ENCODE results near the gene PEX7.
"Not testable (repeated sequence)": the region's sequence is repeated elsewhere in the genome, so short reads cannot be mapped to it uniquely, and the experiment has no call there.

Gene PEX7, protein sequence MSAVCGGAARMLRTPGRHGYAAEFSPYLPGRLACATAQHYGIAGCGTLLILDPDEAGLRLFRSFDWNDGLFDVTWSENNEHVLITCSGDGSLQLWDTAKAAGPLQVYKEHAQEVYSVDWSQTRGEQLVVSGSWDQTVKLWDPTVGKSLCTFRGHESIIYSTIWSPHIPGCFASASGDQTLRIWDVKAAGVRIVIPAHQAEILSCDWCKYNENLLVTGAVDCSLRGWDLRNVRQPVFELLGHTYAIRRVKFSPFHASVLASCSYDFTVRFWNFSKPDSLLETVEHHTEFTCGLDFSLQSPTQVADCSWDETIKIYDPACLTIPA

DNA sequence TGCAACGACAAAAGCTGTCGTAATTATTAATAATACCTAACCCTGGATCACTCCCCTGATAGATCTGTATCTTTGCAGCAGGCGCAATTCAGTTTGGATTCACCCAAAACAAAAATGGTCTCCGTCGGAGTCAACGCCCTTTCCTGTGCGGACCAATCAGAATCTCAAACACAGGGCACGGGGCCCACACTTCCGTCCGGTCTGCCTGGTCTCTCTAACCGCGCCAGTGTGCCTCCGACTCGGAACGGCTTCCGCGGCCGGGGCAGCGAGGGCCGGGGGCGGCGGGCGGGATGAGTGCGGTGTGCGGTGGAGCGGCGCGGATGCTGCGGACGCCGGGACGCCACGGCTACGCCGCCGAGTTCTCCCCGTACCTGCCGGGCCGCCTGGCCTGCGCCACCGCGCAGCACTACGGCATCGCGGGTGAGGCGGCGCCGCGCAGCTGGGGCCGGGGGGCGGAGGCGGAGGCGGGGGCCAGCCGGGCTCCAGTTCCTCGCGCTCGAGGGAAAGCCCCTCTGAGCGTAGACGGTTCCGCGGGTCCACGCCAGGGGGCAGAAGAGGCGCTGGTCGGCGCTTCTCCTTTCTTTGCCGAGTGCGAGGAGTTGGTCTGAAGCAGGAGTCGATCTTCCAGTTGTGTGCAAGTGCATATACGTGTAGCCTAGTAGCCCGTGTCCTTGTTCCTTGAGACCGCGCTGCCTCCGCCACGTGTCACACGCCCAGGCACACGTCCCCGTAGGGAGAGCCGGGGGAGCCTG is at the start of gene PEX7:
Gene PEX7 (plus strand): TSS at position 217 of the 752 bp plus-strand sequence. CDS start 74 bp downstream, at position 291.
- DNase-seq (ENCODE audit: low spot score) = peak; percentile 92

DNA sequence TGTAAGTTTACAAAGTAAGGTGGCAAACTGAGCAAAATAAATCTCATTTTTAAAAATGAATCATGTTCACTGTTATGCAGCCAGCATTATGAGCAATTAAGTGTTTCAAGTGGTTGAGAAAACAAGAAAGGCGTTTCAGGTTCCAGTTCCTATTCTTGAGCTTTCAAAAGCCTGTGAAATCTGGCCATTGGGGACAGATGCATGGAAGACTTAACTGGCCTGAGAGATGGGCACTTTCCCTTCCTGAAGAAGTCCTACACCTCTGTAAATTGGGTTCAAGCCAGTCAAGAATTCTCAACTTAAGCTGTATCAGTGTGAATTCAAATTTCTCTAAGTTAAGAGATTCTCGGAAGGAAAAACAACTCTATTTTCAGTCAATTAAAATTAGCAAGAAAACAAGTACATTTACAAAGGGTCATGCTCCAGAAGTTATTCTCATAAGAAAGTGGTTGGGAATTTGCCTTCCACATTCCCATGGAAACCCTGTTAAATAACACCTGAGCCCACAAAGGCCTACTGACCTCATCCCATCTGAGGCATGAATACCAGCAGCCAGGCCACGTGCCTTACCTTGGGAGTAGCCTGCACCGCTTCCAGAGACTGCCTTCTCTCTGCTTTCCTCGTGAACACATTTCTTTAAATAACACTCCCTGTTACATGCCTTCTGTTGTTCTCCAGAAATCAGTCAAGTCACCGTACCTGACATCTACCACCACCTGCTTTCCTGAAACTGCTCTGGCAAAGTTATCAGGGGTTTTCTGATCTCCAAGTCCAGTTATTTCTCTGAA is 49.5 kb upstream of the PEX7 start:
- DNase-seq (ENCODE audit: low spot score) = no peak

DNA sequence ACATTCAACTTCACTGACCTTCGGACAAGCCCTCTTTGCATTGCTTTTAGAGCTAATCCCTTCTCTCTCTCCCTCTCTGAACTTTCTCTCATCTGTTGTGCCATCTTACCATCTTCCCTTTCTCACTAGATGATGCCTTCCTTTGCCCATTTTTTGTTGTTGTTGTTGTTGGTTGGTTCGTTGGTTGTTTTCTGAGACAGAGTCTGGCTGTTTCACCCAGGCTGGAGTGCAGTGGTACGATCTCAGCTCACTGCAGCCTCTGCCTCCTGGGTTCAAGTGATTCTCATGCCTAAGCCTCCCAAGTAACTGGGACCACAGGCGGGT is 49.0 kb upstream of the PEX7 start:
- DNase-seq (ENCODE audit: low spot score) = no peak

DNA sequence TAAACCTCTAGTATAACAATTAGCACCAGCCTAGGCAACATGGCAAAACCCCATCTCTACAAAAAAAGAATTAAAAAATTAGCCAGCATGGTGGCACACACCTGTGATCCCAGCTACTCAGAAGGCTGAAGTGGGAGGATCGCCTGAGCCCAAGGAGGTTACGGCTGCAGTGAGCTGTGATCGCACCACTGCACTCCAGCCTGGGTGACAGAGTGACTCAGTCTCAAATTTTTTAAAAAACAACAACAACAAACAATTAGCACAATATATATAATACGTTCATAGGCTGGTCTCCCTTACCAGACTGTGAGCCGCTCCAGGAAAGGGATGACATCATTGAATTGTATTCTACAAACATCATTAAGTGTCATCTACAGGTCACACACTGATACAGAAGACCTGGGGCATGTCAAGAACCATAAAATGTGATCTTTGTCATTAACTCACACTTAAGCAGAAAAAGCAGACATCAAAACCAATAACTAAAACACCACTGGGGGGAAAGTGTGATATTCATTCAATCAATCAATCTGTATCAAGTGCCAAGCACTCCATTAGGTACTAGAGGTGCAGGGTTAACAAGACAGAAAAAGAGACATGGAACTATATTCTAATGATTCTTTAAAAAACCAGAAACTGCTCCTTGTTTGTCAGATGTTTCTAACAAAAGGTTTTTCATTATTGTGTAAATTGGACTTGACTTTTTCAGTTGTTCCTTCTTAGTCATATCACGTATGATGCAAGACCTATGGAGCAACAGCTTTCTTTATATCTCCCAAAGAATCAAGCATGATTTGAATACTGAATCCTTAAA is 48.0 kb upstream of the PEX7 start:
- no peak for DNase-seq (ENCODE audit: low spot score)

DNA sequence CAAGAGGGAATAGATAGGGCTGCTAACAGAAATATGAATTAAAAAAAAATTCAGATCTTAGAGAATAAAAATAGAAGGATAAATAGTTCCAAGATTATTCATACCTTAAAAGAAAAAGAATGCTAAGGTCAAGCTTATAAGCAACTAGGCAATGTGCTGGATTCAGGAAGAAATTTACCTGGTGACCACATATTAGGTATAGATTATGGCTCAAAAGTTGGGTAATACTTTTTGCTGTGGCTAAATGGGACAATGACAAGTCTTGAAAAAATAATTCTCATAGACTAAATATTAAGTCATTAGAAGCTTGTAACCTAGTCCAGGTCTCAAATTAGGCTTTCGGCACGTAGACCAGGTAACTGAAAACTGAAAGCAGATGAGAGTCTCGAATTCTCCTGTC is 47.3 kb upstream of the PEX7 start:
- DNase-seq (ENCODE audit: low spot score) = no peak

DNA sequence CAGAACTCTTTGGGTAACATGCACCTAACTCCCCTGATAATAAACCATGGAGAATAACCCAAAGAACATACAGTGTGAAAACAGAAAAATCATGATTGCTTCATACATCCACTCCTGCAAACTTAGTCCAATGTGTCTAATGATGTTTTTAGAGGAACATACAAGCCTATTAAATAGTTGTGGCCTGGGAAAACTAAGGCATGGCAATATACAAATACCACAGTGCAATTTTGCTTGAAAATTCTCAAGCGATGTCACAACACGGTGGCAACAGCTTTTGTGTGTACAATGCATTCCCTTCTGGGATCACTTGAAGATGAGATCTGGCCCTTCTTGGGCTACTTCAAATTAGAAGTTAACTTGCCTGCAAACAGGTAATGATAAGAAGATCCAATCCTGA is 46.8 kb upstream of the PEX7 start:
- no peak for DNase-seq (ENCODE audit: low spot score)

DNA sequence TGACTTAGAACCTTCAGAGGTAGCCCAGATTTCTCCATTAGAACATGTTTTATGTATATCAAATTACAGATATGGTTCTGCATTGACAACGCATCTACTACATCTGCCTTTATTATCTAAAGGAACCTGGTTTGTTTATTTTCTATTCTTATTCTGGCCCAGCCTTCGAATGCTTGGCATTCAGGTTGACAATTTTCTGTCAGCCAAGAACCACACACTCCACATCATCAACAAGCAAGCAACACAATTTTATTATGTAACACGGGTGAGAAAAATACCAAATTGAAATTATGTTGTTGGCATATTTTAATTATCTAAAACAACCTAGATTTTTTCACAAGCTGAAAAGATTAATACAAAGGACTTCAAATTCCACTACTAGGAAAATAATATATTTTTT is 44.7 kb upstream of the PEX7 start:
- DNase-seq (ENCODE audit: low spot score) = no peak

DNA sequence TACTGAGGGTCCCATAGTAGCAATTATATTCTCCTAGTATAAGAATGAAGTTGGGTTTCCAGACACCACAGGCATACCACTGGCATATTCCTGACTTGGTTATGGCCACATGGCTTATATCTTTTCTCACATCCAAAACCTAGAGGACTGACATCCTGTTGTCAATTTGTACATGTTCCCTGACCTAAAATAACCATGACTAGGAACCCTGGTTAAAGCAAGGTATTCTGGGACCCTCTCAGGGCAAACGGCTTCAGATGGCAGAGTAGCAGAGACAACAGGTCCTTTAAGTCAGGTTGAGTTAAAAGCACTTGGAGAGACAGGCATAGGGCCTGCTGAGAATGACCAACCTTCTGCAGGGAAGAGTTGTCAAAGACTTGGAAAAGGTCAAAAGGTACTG is 42.7 kb upstream of the PEX7 start:
- DNase-seq (ENCODE audit: low spot score) = no peak

DNA sequence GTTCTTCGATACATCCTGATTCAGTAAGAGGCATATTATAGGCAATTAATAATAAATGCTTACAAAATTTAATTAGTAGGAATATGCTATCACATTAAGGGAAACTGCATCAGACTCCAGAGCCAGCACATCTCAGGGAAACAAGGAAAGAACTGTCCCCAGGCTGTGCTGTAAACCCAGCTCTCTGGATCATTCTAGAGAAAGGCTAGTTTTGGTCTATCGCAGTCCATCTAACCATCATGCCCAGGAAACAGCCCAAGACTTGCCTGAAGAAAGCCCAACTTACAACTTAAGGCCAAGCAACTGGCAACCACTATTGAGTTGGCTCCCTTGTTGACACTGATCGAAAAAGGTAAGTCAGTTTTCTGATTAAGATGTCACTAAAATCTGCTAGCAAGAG is 41.4 kb upstream of the PEX7 start:
- DNase-seq (ENCODE audit: low spot score) = no peak

DNA sequence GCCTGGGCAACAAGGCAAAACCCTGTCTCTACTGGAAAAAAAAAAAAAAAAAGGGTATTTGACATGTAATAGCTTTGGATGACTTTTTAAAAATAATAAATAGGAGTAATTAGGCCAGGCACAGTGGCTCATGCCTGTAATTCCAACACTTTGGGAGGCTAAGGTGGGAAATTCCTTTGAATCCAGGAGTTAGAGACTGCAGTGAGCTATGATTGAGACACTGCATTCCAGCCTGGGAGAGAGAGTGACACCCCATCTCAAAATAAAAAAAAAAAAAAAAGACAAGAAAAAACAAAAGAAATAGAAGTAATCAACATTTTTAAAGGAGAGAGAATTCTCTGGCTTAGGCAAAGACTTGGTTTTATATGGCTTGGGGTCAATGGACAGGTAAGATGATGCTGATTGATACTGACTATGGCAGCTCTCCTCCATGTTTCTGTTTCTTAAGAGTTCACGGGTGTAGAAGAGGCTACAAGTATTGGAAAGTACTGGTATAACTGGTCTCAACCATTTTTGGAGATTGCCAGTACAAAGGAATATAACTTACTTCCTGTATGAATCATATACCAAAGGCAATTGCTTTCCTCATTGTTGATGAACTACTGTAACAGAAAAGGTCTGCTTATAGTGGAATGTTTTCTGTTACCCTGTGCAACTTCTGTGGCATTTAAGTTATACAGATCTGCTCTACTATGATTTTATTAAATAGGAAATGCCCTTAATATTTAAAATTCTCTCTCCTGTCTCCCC is 40.2 kb upstream of the PEX7 start:
- no peak for DNase-seq (ENCODE audit: low spot score)

DNA sequence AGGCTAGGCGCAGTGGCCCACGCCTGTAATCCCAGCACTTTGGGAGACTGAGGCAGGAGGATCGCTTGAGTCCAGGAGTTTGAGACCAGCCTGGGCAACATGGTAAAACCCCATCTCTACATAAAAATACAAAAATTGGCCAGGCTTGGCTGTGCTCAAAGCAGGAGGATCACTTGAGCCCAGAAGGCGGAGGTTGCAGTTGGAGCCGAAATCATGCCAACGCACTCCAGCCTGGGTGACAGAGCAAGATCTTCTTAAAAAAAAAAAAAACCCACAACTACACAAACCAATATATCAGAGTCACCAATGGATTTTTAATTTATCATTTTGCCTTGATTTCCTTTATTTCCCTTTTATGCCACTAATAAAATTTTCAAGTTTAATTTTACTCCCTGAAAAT is 39.4 kb upstream of the PEX7 start:
- DNase-seq (ENCODE audit: low spot score) = no peak

DNA sequence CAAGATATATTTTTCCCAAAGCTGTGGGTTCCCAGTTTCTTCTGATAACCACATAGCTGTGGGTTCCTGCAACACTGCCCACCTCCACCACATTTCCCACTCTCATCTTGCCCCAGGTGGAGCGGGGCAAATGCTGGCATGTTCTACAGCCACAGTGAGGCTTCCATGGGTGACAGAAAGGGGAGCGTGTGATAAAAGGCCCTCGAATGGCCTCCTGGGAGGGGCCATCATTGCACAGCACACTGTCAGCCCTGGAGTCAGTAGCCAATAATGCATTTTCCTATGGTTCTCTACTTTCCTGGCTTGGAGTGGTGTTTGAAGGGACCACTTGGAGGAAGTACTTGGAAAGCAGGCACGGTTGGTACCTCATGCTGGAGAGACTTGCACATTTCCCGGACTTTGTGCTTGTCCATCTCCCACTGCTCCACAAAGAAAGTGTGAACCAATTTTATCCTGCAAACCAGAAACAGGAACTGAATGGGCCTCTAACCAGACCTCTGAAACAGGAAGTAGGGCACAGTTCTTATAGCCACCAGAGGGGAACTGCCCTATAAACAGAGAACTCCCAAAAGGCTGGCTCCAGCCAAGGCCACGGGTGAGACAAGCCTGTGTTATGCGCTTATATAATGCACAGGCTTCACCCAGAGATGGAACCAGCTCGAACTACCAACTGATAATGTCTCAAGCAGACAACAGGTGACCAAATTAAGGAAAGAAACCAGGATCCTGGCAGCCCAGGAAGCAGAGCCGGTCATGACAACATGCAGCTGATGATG is 38.7 kb upstream of the PEX7 start:
- no peak for DNase-seq (ENCODE audit: low spot score)

DNA sequence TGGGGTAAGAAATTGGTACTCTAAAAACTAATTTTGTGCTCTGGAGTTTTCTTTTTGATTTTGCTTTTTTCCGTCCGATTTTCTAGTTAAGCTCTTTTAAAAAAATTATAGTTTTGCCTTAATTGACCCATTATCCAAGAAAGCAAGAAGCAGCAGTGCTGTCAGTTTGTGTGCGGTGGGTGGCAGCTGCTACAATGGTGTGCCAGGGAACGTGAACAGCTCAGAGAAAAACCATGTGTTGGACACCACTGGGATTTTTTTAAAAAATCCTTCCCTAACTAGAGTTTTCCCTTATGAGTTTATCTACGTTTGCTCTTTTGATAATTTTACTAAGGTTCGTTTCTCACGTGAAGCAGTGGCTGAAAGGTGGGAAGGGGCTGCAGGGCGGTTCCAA is 38.1 kb upstream of the PEX7 start:
- DNase-seq (ENCODE audit: low spot score) = no peak

DNA sequence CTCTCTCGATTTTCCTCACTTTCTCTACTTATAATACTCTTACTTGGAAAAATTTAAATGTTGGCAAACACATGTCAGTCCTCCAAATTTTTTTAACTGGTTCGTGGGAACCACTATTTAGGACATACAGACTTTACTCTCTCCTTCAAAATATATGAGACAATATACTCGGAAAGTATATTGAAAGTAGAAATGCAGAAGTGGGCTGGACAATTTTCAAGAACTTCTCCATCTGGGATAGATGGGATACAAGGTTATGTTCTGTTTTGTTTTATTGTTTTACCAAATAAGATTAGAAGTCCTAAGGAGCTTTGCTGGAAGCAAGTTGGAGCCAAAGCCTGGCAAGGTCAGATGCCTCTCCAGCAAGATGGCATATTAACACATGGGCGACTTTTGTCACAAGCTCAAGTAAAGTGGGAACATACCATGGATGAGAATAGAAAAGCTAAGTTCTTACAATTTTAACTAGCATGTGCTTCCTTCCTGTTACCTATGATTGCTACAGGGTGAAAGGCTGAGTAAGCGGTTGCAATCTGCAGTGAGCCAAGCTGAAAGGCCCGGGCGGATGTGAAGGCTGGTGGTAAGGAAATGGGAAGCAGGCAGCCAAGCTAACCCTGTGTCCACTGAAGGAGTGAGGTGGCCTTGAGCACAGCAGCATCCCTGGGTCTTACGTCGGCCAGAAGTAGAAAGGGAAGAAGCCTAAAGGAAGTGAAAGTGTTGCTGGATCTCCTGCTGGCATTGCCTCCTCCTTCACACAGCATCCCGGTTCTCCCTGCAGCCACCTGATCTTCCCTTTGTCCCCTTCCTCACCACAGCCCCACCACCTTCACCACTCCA is 37.3 kb upstream of the PEX7 start:
- DNase-seq (ENCODE audit: low spot score) = no peak

DNA sequence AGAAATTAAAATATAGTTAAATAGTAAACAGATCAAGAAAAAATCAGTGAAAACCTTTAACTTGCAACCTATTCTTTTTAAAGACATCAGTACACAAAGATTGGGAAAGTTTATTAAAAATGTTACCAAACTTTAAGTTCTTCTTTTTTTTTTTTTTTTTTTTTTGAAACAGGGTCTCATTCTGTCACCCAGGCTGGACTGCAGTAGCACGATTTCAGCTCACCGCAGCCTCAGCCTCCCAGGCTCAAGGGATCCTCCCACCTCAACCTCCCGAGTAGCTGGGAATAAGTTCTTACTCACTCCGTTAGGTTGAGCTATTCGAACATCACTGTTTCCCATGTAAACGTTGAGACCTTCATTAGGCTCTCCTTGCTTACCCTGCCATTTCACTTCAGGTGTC is 35.7 kb upstream of the PEX7 start:
- no peak for DNase-seq (ENCODE audit: low spot score)

DNA sequence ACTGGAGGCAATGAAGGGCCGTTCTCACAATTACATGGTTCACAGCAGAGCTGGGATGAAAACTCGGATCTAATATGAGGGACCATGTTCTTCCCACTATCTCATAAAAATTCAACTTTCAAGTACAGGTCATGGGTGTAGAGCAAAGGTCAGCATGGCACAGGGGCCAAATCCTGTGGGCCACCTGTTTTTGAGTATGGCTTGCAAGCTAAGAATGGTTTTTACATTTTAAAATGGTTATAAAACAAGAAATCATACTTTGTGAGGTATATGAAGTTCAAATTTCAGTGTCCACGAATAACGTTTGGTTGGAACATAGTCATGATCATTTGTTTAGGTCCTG is 34.7 kb upstream of the PEX7 start:
- no peak for DNase-seq (ENCODE audit: low spot score)

DNA sequence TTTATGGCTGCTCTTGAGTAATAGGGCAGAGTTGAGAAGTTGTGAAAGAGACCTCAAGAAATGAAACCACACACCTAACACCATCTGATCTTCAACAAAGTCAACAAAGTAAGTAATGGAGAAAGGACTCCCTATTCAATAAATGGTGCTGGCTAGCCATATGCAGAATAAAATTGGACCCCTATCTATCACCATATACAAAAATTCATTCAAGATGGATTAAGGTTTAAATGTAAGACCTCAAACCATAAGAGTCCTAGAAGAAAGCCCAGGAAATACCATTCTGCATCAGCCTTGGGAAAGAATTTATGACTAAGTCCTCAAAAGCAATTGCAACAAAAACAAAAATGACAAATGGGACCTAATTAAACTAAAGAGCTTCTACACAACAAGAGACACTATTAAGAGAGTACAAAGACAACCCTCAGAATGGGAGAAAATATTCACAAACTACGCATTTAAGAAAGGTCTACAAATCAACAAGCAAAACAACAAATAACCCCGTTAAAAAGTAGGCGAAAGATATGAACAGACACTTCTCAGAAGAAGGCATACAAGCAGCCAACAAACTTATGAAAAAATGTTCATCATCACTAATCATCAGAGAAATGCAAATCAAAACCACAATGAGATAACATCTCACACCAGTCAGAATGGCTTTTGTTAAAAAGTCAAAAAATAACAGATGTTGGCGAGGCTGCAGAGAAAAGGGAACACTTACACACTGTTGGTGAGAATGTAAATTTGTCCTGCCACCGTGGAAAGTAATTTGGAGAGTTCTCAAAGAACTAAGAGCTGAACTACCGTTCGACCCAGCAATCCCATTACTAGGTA is 34.1 kb upstream of the PEX7 start:
- no peak for DNase-seq (ENCODE audit: low spot score)

DNA sequence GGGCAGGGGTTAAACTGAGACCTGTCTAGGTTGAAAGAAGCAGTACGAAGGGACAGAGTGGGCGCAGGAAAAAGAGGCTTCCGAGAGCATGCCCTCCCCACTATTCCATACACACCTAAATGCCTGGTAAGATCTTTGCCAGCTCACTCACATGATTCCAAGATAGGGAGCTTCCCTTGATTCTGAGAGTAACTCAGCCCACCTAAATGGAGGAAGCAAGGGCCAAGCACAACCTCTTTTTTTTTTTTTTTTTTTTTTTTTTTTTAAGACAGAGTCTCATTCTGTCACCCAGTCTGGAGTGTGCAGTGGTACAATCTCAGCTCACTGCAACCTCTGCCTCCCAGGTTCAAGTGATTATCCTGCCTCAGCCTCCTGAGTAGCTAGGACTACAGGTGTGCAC is 33.0 kb upstream of the PEX7 start:
- not testable (repeated sequence) for DNase-seq (ENCODE audit: low spot score)

Measured in ecto neural progenitor cell (in vitro differentiated cells).